ENCODE data around the gene PEX7. TPM values are rescaled to one million over a fixed set of nuclear protein-coding genes. Genes with fewer than 3 reads are reported as not detected.
A peak's percentile ranks its signal among the peaks of the same experiment; 100 is the strongest.

The PEX7 gene, protein sequence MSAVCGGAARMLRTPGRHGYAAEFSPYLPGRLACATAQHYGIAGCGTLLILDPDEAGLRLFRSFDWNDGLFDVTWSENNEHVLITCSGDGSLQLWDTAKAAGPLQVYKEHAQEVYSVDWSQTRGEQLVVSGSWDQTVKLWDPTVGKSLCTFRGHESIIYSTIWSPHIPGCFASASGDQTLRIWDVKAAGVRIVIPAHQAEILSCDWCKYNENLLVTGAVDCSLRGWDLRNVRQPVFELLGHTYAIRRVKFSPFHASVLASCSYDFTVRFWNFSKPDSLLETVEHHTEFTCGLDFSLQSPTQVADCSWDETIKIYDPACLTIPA
- total RNA-seq, result 1 to 10 TPM; 4.2 to 5.9 TPM

DNA sequence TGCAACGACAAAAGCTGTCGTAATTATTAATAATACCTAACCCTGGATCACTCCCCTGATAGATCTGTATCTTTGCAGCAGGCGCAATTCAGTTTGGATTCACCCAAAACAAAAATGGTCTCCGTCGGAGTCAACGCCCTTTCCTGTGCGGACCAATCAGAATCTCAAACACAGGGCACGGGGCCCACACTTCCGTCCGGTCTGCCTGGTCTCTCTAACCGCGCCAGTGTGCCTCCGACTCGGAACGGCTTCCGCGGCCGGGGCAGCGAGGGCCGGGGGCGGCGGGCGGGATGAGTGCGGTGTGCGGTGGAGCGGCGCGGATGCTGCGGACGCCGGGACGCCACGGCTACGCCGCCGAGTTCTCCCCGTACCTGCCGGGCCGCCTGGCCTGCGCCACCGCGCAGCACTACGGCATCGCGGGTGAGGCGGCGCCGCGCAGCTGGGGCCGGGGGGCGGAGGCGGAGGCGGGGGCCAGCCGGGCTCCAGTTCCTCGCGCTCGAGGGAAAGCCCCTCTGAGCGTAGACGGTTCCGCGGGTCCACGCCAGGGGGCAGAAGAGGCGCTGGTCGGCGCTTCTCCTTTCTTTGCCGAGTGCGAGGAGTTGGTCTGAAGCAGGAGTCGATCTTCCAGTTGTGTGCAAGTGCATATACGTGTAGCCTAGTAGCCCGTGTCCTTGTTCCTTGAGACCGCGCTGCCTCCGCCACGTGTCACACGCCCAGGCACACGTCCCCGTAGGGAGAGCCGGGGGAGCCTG lies at the start of gene PEX7:
Gene PEX7 (plus strand): TSS at position 217 of the 752 bp plus-strand sequence. CDS start 74 bp downstream, at position 291.
- peaks cover 6% of the 10 kb centered on the region for H3K36me3 Mint-ChIP-seq
- no peaks in the 10 kb centered on the region for H3K9me3 Mint-ChIP-seq
- peak within 1 kb of the TSS; percentile 86 to 94 for H3K27ac Mint-ChIP-seq
- peak; percentile 97 to 98 for ATAC-seq
- DNase-seq (ENCODE audit: low spot score), result peak; percentile 92
- peaks cover 4 to 12% of the 10 kb centered on the region in 2 donors for H3K27me3 Mint-ChIP-seq
- peak within 1 kb of the TSS; percentile 96 for H3K4me3 Mint-ChIP-seq
- H3K4me1 Mint-ChIP-seq (ENCODE audit: low read depth in 2 of 2), result peaks cover 8 to 16% of the 10 kb centered on the region in 2 donors

DNA sequence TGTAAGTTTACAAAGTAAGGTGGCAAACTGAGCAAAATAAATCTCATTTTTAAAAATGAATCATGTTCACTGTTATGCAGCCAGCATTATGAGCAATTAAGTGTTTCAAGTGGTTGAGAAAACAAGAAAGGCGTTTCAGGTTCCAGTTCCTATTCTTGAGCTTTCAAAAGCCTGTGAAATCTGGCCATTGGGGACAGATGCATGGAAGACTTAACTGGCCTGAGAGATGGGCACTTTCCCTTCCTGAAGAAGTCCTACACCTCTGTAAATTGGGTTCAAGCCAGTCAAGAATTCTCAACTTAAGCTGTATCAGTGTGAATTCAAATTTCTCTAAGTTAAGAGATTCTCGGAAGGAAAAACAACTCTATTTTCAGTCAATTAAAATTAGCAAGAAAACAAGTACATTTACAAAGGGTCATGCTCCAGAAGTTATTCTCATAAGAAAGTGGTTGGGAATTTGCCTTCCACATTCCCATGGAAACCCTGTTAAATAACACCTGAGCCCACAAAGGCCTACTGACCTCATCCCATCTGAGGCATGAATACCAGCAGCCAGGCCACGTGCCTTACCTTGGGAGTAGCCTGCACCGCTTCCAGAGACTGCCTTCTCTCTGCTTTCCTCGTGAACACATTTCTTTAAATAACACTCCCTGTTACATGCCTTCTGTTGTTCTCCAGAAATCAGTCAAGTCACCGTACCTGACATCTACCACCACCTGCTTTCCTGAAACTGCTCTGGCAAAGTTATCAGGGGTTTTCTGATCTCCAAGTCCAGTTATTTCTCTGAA lies 49.5 kb upstream of the PEX7 start:
- Mint-ChIP-seq H3K36me3 (peaks cover 6% of the 10 kb centered on the region), H3K4me3 (peak overlapping the region; percentile 14), H3K27me3 (no peaks in the 10 kb centered on the region), H3K27ac (peak overlapping the region; percentile 72 to 84), H3K9me3 (no peaks in the 10 kb centered on the region), H3K4me1 (ENCODE audit: low read depth in 2 of 2) (peaks cover 30 to 38% of the 10 kb centered on the region in 2 donors)
- no peak for DNase-seq (ENCODE audit: low spot score)
- no peak for ATAC-seq

DNA sequence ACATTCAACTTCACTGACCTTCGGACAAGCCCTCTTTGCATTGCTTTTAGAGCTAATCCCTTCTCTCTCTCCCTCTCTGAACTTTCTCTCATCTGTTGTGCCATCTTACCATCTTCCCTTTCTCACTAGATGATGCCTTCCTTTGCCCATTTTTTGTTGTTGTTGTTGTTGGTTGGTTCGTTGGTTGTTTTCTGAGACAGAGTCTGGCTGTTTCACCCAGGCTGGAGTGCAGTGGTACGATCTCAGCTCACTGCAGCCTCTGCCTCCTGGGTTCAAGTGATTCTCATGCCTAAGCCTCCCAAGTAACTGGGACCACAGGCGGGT lies 49.0 kb upstream of the PEX7 start:
- Mint-ChIP-seq H3K36me3 (peaks cover 6% of the 10 kb centered on the region), H3K27ac (peak overlapping the region; percentile 72 to 84), H3K9me3 (no peaks in the 10 kb centered on the region), H3K4me1 (ENCODE audit: low read depth in 2 of 2) (peaks cover 25 to 34% of the 10 kb centered on the region in 2 donors), H3K27me3 (no peaks in the 10 kb centered on the region), H3K4me3 (peak overlapping the region; percentile 14)
- no peak for DNase-seq (ENCODE audit: low spot score)
- no peak for ATAC-seq

DNA sequence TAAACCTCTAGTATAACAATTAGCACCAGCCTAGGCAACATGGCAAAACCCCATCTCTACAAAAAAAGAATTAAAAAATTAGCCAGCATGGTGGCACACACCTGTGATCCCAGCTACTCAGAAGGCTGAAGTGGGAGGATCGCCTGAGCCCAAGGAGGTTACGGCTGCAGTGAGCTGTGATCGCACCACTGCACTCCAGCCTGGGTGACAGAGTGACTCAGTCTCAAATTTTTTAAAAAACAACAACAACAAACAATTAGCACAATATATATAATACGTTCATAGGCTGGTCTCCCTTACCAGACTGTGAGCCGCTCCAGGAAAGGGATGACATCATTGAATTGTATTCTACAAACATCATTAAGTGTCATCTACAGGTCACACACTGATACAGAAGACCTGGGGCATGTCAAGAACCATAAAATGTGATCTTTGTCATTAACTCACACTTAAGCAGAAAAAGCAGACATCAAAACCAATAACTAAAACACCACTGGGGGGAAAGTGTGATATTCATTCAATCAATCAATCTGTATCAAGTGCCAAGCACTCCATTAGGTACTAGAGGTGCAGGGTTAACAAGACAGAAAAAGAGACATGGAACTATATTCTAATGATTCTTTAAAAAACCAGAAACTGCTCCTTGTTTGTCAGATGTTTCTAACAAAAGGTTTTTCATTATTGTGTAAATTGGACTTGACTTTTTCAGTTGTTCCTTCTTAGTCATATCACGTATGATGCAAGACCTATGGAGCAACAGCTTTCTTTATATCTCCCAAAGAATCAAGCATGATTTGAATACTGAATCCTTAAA lies 48.0 kb upstream of the PEX7 start:
- ATAC-seq (peak; percentile 51 to 59), DNase-seq (ENCODE audit: low spot score) (no peak)
- Mint-ChIP-seq H3K4me1 (ENCODE audit: low read depth in 2 of 2) (peaks cover 25 to 28% of the 10 kb centered on the region in 2 donors), H3K27me3 (no peaks in the 10 kb centered on the region), H3K9me3 (no peaks in the 10 kb centered on the region), H3K27ac (peak overlapping the region; percentile 72 to 84), H3K4me3 (peak overlapping the region; percentile 60), H3K36me3 (peaks cover 6% of the 10 kb centered on the region)

DNA sequence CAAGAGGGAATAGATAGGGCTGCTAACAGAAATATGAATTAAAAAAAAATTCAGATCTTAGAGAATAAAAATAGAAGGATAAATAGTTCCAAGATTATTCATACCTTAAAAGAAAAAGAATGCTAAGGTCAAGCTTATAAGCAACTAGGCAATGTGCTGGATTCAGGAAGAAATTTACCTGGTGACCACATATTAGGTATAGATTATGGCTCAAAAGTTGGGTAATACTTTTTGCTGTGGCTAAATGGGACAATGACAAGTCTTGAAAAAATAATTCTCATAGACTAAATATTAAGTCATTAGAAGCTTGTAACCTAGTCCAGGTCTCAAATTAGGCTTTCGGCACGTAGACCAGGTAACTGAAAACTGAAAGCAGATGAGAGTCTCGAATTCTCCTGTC lies 47.3 kb upstream of the PEX7 start:
- H3K4me3 Mint-ChIP-seq, result peak overlapping the region; percentile 60
- H3K4me1 Mint-ChIP-seq (ENCODE audit: low read depth in 2 of 2), result peaks cover 25 to 29% of the 10 kb centered on the region in 2 donors

DNA sequence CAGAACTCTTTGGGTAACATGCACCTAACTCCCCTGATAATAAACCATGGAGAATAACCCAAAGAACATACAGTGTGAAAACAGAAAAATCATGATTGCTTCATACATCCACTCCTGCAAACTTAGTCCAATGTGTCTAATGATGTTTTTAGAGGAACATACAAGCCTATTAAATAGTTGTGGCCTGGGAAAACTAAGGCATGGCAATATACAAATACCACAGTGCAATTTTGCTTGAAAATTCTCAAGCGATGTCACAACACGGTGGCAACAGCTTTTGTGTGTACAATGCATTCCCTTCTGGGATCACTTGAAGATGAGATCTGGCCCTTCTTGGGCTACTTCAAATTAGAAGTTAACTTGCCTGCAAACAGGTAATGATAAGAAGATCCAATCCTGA lies 46.8 kb upstream of the PEX7 start:
- no peak for DNase-seq (ENCODE audit: low spot score)
- H3K27me3 Mint-ChIP-seq, result no peaks in the 10 kb centered on the region
- H3K9me3 Mint-ChIP-seq, result no peaks in the 10 kb centered on the region
- peaks cover 25 to 29% of the 10 kb centered on the region in 2 donors for H3K4me1 Mint-ChIP-seq (ENCODE audit: low read depth in 2 of 2)
- peaks cover 6% of the 10 kb centered on the region for H3K36me3 Mint-ChIP-seq
- H3K4me3 Mint-ChIP-seq, result no peak overlapping the region
- peak overlapping the region in 1 of 2 donors; percentile 72 for H3K27ac Mint-ChIP-seq
- ATAC-seq, result no peak

More for the DNA sequence above, 47.3 kb upstream of the PEX7 start:
- no peak for DNase-seq (ENCODE audit: low spot score)
- ATAC-seq, result no peak
- Mint-ChIP-seq H3K36me3 (peaks cover 6% of the 10 kb centered on the region), H3K9me3 (no peaks in the 10 kb centered on the region), H3K27ac (peak overlapping the region; percentile 72 to 84), H3K27me3 (no peaks in the 10 kb centered on the region)

DNA sequence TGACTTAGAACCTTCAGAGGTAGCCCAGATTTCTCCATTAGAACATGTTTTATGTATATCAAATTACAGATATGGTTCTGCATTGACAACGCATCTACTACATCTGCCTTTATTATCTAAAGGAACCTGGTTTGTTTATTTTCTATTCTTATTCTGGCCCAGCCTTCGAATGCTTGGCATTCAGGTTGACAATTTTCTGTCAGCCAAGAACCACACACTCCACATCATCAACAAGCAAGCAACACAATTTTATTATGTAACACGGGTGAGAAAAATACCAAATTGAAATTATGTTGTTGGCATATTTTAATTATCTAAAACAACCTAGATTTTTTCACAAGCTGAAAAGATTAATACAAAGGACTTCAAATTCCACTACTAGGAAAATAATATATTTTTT lies 44.7 kb upstream of the PEX7 start:
- H3K4me3 Mint-ChIP-seq, result no peak overlapping the region
- peaks cover 6% of the 10 kb centered on the region for H3K36me3 Mint-ChIP-seq
- DNase-seq (ENCODE audit: low spot score) (no peak), ATAC-seq (no peak)
- peaks cover 35 to 42% of the 10 kb centered on the region in 2 donors for H3K4me1 Mint-ChIP-seq (ENCODE audit: low read depth in 2 of 2)
- no peak overlapping the region for H3K27ac Mint-ChIP-seq
- no peaks in the 10 kb centered on the region for H3K27me3 Mint-ChIP-seq
- H3K9me3 Mint-ChIP-seq, result no peaks in the 10 kb centered on the region

DNA sequence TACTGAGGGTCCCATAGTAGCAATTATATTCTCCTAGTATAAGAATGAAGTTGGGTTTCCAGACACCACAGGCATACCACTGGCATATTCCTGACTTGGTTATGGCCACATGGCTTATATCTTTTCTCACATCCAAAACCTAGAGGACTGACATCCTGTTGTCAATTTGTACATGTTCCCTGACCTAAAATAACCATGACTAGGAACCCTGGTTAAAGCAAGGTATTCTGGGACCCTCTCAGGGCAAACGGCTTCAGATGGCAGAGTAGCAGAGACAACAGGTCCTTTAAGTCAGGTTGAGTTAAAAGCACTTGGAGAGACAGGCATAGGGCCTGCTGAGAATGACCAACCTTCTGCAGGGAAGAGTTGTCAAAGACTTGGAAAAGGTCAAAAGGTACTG lies 42.7 kb upstream of the PEX7 start:
- DNase-seq (ENCODE audit: low spot score), result no peak

DNA sequence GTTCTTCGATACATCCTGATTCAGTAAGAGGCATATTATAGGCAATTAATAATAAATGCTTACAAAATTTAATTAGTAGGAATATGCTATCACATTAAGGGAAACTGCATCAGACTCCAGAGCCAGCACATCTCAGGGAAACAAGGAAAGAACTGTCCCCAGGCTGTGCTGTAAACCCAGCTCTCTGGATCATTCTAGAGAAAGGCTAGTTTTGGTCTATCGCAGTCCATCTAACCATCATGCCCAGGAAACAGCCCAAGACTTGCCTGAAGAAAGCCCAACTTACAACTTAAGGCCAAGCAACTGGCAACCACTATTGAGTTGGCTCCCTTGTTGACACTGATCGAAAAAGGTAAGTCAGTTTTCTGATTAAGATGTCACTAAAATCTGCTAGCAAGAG lies 41.4 kb upstream of the PEX7 start:
- Mint-ChIP-seq H3K4me3 (no peak overlapping the region), H3K36me3 (peaks cover 20% of the 10 kb centered on the region), H3K27ac (peak overlapping the region; percentile 94 to 96), H3K4me1 (ENCODE audit: low read depth in 2 of 2) (peaks cover 45 to 50% of the 10 kb centered on the region in 2 donors), H3K9me3 (no peaks in the 10 kb centered on the region), H3K27me3 (no peaks in the 10 kb centered on the region)
- ATAC-seq, result no peak
- no peak for DNase-seq (ENCODE audit: low spot score)

More for the DNA sequence above, 42.7 kb upstream of the PEX7 start:
- H3K9me3 Mint-ChIP-seq, result no peaks in the 10 kb centered on the region
- H3K36me3 Mint-ChIP-seq, result peaks cover 9% of the 10 kb centered on the region
- ATAC-seq, result no peak
- H3K27ac Mint-ChIP-seq, result no peak overlapping the region
- peaks cover 41 to 42% of the 10 kb centered on the region in 2 donors for H3K4me1 Mint-ChIP-seq (ENCODE audit: low read depth in 2 of 2)
- H3K4me3 Mint-ChIP-seq, result no peak overlapping the region
- no peaks in the 10 kb centered on the region for H3K27me3 Mint-ChIP-seq

DNA sequence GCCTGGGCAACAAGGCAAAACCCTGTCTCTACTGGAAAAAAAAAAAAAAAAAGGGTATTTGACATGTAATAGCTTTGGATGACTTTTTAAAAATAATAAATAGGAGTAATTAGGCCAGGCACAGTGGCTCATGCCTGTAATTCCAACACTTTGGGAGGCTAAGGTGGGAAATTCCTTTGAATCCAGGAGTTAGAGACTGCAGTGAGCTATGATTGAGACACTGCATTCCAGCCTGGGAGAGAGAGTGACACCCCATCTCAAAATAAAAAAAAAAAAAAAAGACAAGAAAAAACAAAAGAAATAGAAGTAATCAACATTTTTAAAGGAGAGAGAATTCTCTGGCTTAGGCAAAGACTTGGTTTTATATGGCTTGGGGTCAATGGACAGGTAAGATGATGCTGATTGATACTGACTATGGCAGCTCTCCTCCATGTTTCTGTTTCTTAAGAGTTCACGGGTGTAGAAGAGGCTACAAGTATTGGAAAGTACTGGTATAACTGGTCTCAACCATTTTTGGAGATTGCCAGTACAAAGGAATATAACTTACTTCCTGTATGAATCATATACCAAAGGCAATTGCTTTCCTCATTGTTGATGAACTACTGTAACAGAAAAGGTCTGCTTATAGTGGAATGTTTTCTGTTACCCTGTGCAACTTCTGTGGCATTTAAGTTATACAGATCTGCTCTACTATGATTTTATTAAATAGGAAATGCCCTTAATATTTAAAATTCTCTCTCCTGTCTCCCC lies 40.2 kb upstream of the PEX7 start:
- H3K4me1 Mint-ChIP-seq (ENCODE audit: low read depth in 2 of 2), result peaks cover 49 to 60% of the 10 kb centered on the region in 2 donors
- peak overlapping the region; percentile 94 to 96 for H3K27ac Mint-ChIP-seq
- H3K4me3 Mint-ChIP-seq, result peak overlapping the region; percentile 77
- ATAC-seq (peak; percentile 57 to 58), DNase-seq (ENCODE audit: low spot score) (no peak)
- no peaks in the 10 kb centered on the region for H3K27me3 Mint-ChIP-seq
- no peaks in the 10 kb centered on the region for H3K9me3 Mint-ChIP-seq
- H3K36me3 Mint-ChIP-seq, result peaks cover 20% of the 10 kb centered on the region

DNA sequence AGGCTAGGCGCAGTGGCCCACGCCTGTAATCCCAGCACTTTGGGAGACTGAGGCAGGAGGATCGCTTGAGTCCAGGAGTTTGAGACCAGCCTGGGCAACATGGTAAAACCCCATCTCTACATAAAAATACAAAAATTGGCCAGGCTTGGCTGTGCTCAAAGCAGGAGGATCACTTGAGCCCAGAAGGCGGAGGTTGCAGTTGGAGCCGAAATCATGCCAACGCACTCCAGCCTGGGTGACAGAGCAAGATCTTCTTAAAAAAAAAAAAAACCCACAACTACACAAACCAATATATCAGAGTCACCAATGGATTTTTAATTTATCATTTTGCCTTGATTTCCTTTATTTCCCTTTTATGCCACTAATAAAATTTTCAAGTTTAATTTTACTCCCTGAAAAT lies 39.4 kb upstream of the PEX7 start:
- Mint-ChIP-seq H3K27ac (peak overlapping the region; percentile 94 to 96), H3K9me3 (no peaks in the 10 kb centered on the region), H3K4me1 (ENCODE audit: low read depth in 2 of 2) (peaks cover 53 to 68% of the 10 kb centered on the region in 2 donors), H3K4me3 (peak overlapping the region; percentile 77), H3K36me3 (peaks cover 20% of the 10 kb centered on the region), H3K27me3 (no peaks in the 10 kb centered on the region)
- ATAC-seq, result no peak
- DNase-seq (ENCODE audit: low spot score), result no peak

DNA sequence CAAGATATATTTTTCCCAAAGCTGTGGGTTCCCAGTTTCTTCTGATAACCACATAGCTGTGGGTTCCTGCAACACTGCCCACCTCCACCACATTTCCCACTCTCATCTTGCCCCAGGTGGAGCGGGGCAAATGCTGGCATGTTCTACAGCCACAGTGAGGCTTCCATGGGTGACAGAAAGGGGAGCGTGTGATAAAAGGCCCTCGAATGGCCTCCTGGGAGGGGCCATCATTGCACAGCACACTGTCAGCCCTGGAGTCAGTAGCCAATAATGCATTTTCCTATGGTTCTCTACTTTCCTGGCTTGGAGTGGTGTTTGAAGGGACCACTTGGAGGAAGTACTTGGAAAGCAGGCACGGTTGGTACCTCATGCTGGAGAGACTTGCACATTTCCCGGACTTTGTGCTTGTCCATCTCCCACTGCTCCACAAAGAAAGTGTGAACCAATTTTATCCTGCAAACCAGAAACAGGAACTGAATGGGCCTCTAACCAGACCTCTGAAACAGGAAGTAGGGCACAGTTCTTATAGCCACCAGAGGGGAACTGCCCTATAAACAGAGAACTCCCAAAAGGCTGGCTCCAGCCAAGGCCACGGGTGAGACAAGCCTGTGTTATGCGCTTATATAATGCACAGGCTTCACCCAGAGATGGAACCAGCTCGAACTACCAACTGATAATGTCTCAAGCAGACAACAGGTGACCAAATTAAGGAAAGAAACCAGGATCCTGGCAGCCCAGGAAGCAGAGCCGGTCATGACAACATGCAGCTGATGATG lies 38.7 kb upstream of the PEX7 start:
- Mint-ChIP-seq H3K4me1 (ENCODE audit: low read depth in 2 of 2) (peaks cover 60 to 75% of the 10 kb centered on the region in 2 donors), H3K4me3 (peak overlapping the region; percentile 77), H3K27ac (peak overlapping the region; percentile 94 to 96), H3K27me3 (no peaks in the 10 kb centered on the region), H3K36me3 (peaks cover 26% of the 10 kb centered on the region), H3K9me3 (no peaks in the 10 kb centered on the region)
- peak; percentile 70 to 71 for ATAC-seq
- no peak for DNase-seq (ENCODE audit: low spot score)

Measured in natural killer cell treated with Interleukin-12 subunit alpha and Interleukin-12 subunit beta and Interleukin-15 and Interleukin-18, amount 100 ng/mL, for 72 hours (primary cell).